K562 (cell line): ENCODE results near the gene KRT72. TPM values are rescaled to one million over a fixed set of nuclear protein-coding genes. Genes with fewer than 3 reads are reported as not detected.

Experiments used
- BCL6 ChIP-seq: fragments of 250-450 bp; sonication (Bioruptor Pico); IDR thresholded peaks from 2 replicates; pipeline ENCODE4 v1.4.0; 2020
- CBFB ChIP-seq: sonication (generic); formaldehyde crosslinking; IDR thresholded peaks from 2 replicates; pipeline ENCODE4 v1.4.0; 2020; ENCODE audit warnings: mild to moderate bottlenecking, missing genetic modification reagents
- CXXC5 ChIP-seq: fragments of 250-450 bp; sonication (Bioruptor Pico); IDR thresholded peaks from 2 replicates; pipeline ENCODE4 v1.8.0; 2022; ENCODE audit warnings: inconsistent platforms, mild to moderate bottlenecking, moderate library complexity
- FOXM1 ChIP-seq, 2 experiments: fragments of 450-650 bp in 1 of 2; sonication (generic) in 1 of 2; formaldehyde crosslinking in 1 of 2; IDR thresholded peaks; 2 replicates each; pipeline versions ENCODE4 v1.6.1 to v1.9.0; 2017 to 2022; ENCODE audit warnings: low read depth in 2 of 2, mild to moderate bottlenecking in 2 of 2, missing genetic modification reagents in 1 of 2, moderate library complexity in 1 of 2
- FUS ChIP-seq: fragments of 200-400 bp; formaldehyde crosslinking; optimal IDR thresholded peaks from 2 replicates; pipeline ENCODE3; 2017; ENCODE audit warnings: low read depth, low read length
- JUNB ChIP-seq: fragments of 450-650 bp; formaldehyde crosslinking; conservative IDR thresholded peaks from 2 replicates; pipeline ENCODE4 v1.4.0; 2020; ENCODE audit warnings: mild to moderate bottlenecking
- MBD2 ChIP-seq: sonication (generic); IDR thresholded peaks from 2 replicates; pipeline ENCODE4 v1.6.1; 2016; ENCODE audit warnings: low read depth, borderline replicate concordance
- MEF2D ChIP-seq: conservative IDR thresholded peaks from 2 replicates; pipeline ENCODE4 v1.6.1; 2016; ENCODE audit warnings: low read depth, missing genetic modification characterization, missing compliant biosample characterization
- PCBP1 ChIP-seq: fragments of 200-400 bp; formaldehyde crosslinking; IDR thresholded peaks from 2 replicates; pipeline ENCODE4 v1.6.1; 2018; ENCODE audit warnings: mild to moderate bottlenecking, low read depth, low read length; ENCODE audit not compliant: poor library complexity, severe bottlenecking
- POLR2AphosphoS5 ChIP-seq: IDR thresholded peaks from 2 replicates; pipeline ENCODE4 v1.6.1; 2011; ENCODE audit warnings: mild to moderate bottlenecking, low read depth, low read length, moderate library complexity; ENCODE audit not compliant: control insufficient read depth, insufficient read depth
- SMARCB1 ChIP-seq: IDR thresholded peaks from 2 replicates; pipeline ENCODE4 v1.6.1; 2011; ENCODE audit warnings: improper control_type of control experiment, low read depth; ENCODE audit not compliant: insufficient read length
- SP2 ChIP-seq: IDR thresholded peaks from 2 replicates; pipeline ENCODE4 v1.6.1; 2011; ENCODE audit warnings: mild to moderate bottlenecking, low read depth, low read length, moderate library complexity; ENCODE audit not compliant: poor library complexity, severe bottlenecking; ENCODE audit errors: extremely low read depth
- STAG1 ChIP-seq: sonication (generic); formaldehyde crosslinking; IDR thresholded peaks from 2 replicates; pipeline ENCODE4 v1.5.0; 2020; ENCODE audit warnings: missing genetic modification reagents, borderline replicate concordance
- TFAP4 ChIP-seq: sonication (generic); formaldehyde crosslinking; IDR thresholded peaks from 2 replicates; pipeline ENCODE4 v1.8.0; 2022; ENCODE audit warnings: missing genetic modification reagents, mild to moderate bottlenecking, moderate library complexity, borderline replicate concordance
- ZNF282 ChIP-seq: sonication (generic); formaldehyde crosslinking; IDR thresholded peaks from 2 replicates; pipeline ENCODE4 v1.8.1; 2023; ENCODE audit warnings: missing genetic modification reagents
- ZSCAN32 ChIP-seq: fragments of 450-650 bp; formaldehyde crosslinking; IDR thresholded peaks from 2 replicates; pipeline ENCODE4 v1.4.0; 2020; ENCODE audit warnings: mild to moderate bottlenecking, moderate library complexity
- polyA plus RNA-seq, 8 experiments: library from polyadenylated mRNA; depleted of rRNA in 4 of 8; stranded (reverse) in 5 of 8; unstranded in 3 of 8; fragments of >200 nt; fragmentation: Nextera tagmentation in 2 of 8; fragmentation: Illumina TruSeq in 1 of 8; extraction: Ambion mirVana in 2 of 8; extraction: Trizol in 1 of 8; gene quantifications; 2 replicates each; pipeline versions ENCODE4 v1.2.1 to v1.2.3, GENCODE V29; 2011 to 2014; ENCODE audit warnings: inconsistent platforms in 1 of 8, missing spikeins in 1 of 8
- total RNA-seq, 7 experiments: library from RNA; depleted of rRNA in 6 of 7; stranded (reverse); fragments of >200 nt in 6 of 7; fragmentation: Illumina TruSeq in 2 of 7; extraction: Trizol in 2 of 7; gene quantifications; 2 replicates each; pipeline versions ENCODE4 v1.2.1 to v1.2.3, GENCODE V29; 2011 to 2021; ENCODE audit warnings: low replicate concordance in 1 of 7
- TF ChIP-seq, protein P1 (sequence below): fragments of 250-450 bp; sonication (Bioruptor Pico); IDR thresholded peaks from 2 replicates; pipeline ENCODE4 v1.8.0; 2021; ENCODE audit warnings: moderate library complexity, mild to moderate bottlenecking, inconsistent platforms
- TF ChIP-seq, protein P2 (sequence below): IDR thresholded peaks from 2 replicates; pipeline ENCODE4 v1.6.1; 2016; ENCODE audit warnings: missing genetic modification characterization, missing compliant biosample characterization

Gene KRT72
- total and polyA plus RNA-seq, 9 of the 15 experiments (the other 6 are each of a cell fraction or from before 2014, with no cell fraction given) = not detected

DNA sequence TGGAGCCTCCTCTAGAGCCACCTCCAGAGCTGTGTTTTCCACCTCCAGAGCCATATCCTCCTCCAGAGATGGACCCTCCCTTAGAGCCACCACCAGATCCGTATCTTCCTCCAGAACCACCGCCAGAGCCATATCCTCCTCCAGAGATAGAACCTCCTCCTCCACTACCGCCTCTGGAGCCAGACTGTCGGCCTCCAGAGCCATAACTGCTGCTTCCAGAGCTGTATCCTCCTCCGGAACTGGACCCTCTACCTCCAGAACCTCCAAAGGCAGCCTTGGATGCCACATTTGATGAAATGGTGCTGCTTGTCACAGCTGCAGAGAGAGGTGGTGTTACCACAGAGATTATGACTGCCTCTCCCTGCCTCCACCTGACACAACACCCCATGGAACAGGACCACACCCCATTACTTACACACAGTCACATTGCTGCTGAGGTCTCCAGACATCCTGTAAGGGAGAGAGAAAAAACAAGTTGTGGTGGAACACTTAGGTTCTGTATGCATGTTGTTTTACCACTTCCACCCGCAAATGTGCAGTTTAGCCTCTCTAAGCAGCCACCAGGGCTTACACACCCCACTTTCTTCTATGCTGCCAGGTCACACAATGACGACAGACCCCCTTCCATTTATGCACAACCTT, 44.0 kb upstream of the KRT72 start (continued):
- TF ChIP-seq, protein P1, sequence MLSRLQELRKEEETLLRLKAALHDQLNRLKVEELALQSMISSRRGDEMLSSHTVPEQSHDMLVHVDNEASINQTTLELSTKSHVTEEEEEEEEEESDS (CRISPR knock-in tag) = no peak
- no peak for TF ChIP-seq POLR2AphosphoS5
- TF ChIP-seq, protein P2, sequence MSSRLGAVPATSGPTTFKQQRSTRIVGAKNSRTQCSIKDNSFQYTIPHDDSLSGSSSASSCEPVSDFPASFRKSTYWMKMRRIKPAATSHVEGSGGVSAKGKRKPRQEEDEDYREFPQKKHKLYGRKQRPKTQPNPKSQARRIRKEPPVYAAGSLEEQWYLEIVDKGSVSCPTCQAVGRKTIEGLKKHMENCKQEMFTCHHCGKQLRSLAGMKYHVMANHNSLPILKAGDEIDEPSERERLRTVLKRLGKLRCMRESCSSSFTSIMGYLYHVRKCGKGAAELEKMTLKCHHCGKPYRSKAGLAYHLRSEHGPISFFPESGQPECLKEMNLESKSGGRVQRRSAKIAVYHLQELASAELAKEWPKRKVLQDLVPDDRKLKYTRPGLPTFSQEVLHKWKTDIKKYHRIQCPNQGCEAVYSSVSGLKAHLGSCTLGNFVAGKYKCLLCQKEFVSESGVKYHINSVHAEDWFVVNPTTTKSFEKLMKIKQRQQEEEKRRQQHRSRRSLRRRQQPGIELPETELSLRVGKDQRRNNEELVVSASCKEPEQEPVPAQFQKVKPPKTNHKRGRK (tag) = no peak
- 0 out of 2 replicates have a peak, but pooled peaks have one; percentile 24 for TF ChIP-seq TFAP4 (CRISPR knock-in tag)
- TF ChIP-seq FOXM1 (IDR thresholded peaks at IDR 0.05; ENCODE audit: low read depth) = no peak
- no peak for TF ChIP-seq FOXM1 (CRISPR knock-in tag; IDR thresholded peaks at IDR 0.05; ENCODE audit: low read depth)
- TF ChIP-seq MBD2 = no peak
- TF ChIP-seq PCBP1 = no peak
- TF ChIP-seq JUNB = no peak
- no peak for TF ChIP-seq FUS
- TF ChIP-seq SP2 = no peak
- TF ChIP-seq ZNF282 (CRISPR knock-in tag) = no peak
- TF ChIP-seq CBFB (CRISPR knock-in tag) = no peak
- no peak for TF ChIP-seq ZSCAN32 (CRISPR knock-in tag)
- TF ChIP-seq BCL6 (CRISPR knock-in tag) = no peak
- TF ChIP-seq CXXC5 = 0 out of 2 replicates have a peak, but pooled peaks have one; percentile 10
- 0 out of 2 replicates have a peak, but pooled peaks have one; percentile 21 for TF ChIP-seq MEF2D
- TF ChIP-seq STAG1 = no peak
- no peak for TF ChIP-seq SMARCB1
